Smooth muscle cell of the pulmonary artery (primary cell): ENCODE data around the gene TES. TPM values are rescaled to one million over a fixed set of nuclear protein-coding genes. Genes with fewer than 3 reads are reported as not detected.

ENCODE experiments used
- total RNA-seq: library from RNA; depleted of rRNA; stranded (reverse); fragments of >200 nt; gene quantifications from 2 replicates; pipeline ENCODE4 v1.2.3, GENCODE V29; 2014

The TES gene
- total RNA-seq: 31.2 and 64.1 TPM in 2 replicates

GRCh38 chr7:116210345-116211005 is at the start of gene TES:
Gene TES (plus strand): TSS chr7:116210539. CDS start chr7:116210708, 169 bp downstream.

Other genes starting within 250 kb of the TES start
- 0.07 and 0.13 TPM in 2 replicates for gene TFEC, start 179.8 kb upstream of the TES start, total RNA-seq